PC-3 (cell line): ENCODE results near the gene ASB2.

Experiments
- CTCF ChIP-seq: fragments of 300-600 bp; sonication (generic); conservative IDR thresholded peaks from 2 replicates; pipeline ENCODE4 v1.5.1; 2017; ENCODE audit warnings: antibody characterized with exemption, low read depth, mild to moderate bottlenecking, low read length
- EZH2 ChIP-seq: fragments of 300-600 bp; sonication (generic); IDR thresholded peaks from one replicate; pipeline ENCODE4 v1.6.1; 2017; ENCODE audit warnings: antibody characterized with exemption, mild to moderate bottlenecking, low read length; ENCODE audit not compliant: unreplicated experiment
- EZH2phosphoT487 ChIP-seq: fragments of 300-600 bp; sonication (generic); IDR thresholded peaks from 2 replicates; pipeline ENCODE4 v1.6.1; 2018; ENCODE audit warnings: mild to moderate bottlenecking, antibody characterized with exemption, low read length, borderline replicate concordance

- TF ChIP-seq CTCF (no peak), EZH2 (no peak), EZH2phosphoT487 (no peak)
Measured at GRCh38 chr14:93927800-93928145, 48.6 kb downstream of the ASB2 start.
